HepG2 (cell line): Measurements from ENCODE around the gene PRMT7. TPM values are rescaled to one million over a fixed set of nuclear protein-coding genes. Genes with fewer than 3 reads are reported as not detected.

Experiments
- ARID5B ChIP-seq: IDR thresholded peaks from 2 replicates; pipeline ENCODE4 v1.4.0; 2020; ENCODE audit warnings: mild to moderate bottlenecking, missing genetic modification reagents
- ASH2L ChIP-seq: fragments of 300-600, 200-600 bp; sonication (generic); IDR thresholded peaks from 2 replicates; pipeline ENCODE4 v1.7.0; 2017; ENCODE audit warnings: low read depth, mild to moderate bottlenecking, moderate library complexity, mixed read lengths, low read length; ENCODE audit not compliant: insufficient read length
- ATAD3A ChIP-seq: sonication (generic); formaldehyde crosslinking; IDR thresholded peaks from 2 replicates; pipeline ENCODE4 v1.4.0; 2020; ENCODE audit warnings: missing genetic modification reagents
- BRF2 ChIP-seq: sonication (generic); formaldehyde crosslinking; IDR thresholded peaks from 2 replicates; pipeline ENCODE4 v1.8.1; 2022; ENCODE audit warnings: mild to moderate bottlenecking, missing genetic modification reagents
- ELF4 ChIP-seq: sonication (generic); formaldehyde crosslinking; IDR thresholded peaks from 2 replicates; pipeline ENCODE4 v1.5.0; 2020; ENCODE audit warnings: missing genetic modification reagents, mild to moderate bottlenecking, moderate library complexity, borderline replicate concordance
- KAT7 ChIP-seq: IDR thresholded peaks from 2 replicates; pipeline ENCODE4 v1.6.1; 2018; ENCODE audit warnings: borderline replicate concordance, missing compliant biosample characterization
- PBX2 ChIP-seq: IDR thresholded peaks from 2 replicates; pipeline ENCODE4 v1.6.1; 2016; ENCODE audit warnings: control low read depth
- REPIN1 ChIP-seq: sonication (generic); formaldehyde crosslinking; IDR thresholded peaks from 2 replicates; pipeline ENCODE4 v1.8.0; 2022; ENCODE audit warnings: missing genetic modification reagents, low read depth, mild to moderate bottlenecking, borderline replicate concordance
- ZNF101 ChIP-seq: sonication (generic); formaldehyde crosslinking; IDR thresholded peaks from 2 replicates; pipeline ENCODE4 v1.4.0; 2020; ENCODE audit warnings: mild to moderate bottlenecking, low read depth, missing genetic modification reagents, borderline replicate concordance
- ZNF274 ChIP-seq: sonication (generic); formaldehyde crosslinking; IDR thresholded peaks from 2 replicates; pipeline ENCODE4 v1.5.1; 2020; ENCODE audit warnings: mild to moderate bottlenecking, missing genetic modification reagents
- ZNF350 ChIP-seq: sonication (generic); formaldehyde crosslinking; IDR thresholded peaks from 2 replicates; pipeline ENCODE4 v1.4.0; 2020; ENCODE audit warnings: mild to moderate bottlenecking, low read depth, missing genetic modification reagents, borderline replicate concordance
- ZNF451 ChIP-seq: sonication (generic); formaldehyde crosslinking; IDR thresholded peaks from 2 replicates; pipeline ENCODE4 v1.5.0; 2020; ENCODE audit warnings: mild to moderate bottlenecking, missing genetic modification reagents
- ZNF547 ChIP-seq: sonication (generic); formaldehyde crosslinking; IDR thresholded peaks from 2 replicates; pipeline ENCODE4 v1.5.1; 2020; ENCODE audit warnings: mild to moderate bottlenecking, missing genetic modification reagents
- ZNF619 ChIP-seq: sonication (generic); formaldehyde crosslinking; IDR thresholded peaks from 2 replicates; pipeline ENCODE4 v1.4.0; 2020; ENCODE audit warnings: mild to moderate bottlenecking, missing genetic modification reagents
- ZNF720 ChIP-seq: sonication (generic); formaldehyde crosslinking; IDR thresholded peaks from 2 replicates; pipeline ENCODE4 v1.4.0; 2020; ENCODE audit warnings: missing genetic modification reagents
- polyA plus RNA-seq, 8 experiments: library from polyadenylated mRNA; depleted of rRNA in 3 of 8; stranded (reverse) in 7 of 8; unstranded in 1 of 8; fragments of >200 nt; fragmentation: Illumina TruSeq in 4 of 8; extraction: Trizol in 4 of 8; gene quantifications; 2 replicates each; pipeline versions ENCODE4 v1.2.1 to v1.2.3, GENCODE V29; 2011 to 2016; ENCODE audit warnings: low read depth in 4 of 8, missing spikeins in 1 of 8, mixed read lengths in 1 of 8; ENCODE audit not compliant: insufficient read depth in 1 of 8
- total RNA-seq, 5 experiments: library from RNA; depleted of rRNA; stranded (reverse); fragments of >200 nt; fragmentation: Illumina TruSeq; extraction: Trizol; gene quantifications; 2 replicates each; pipeline ENCODE4 v1.2.3, GENCODE V29; 2016; ENCODE audit warnings: low read depth in 1 of 5
- TF ChIP-seq, protein P1 (sequence below): sonication (generic); formaldehyde crosslinking; IDR thresholded peaks from 2 replicates; pipeline ENCODE4 v1.4.0; 2020; ENCODE audit warnings: missing genetic modification reagents
- TF ChIP-seq, protein P2 (sequence below): sonication (generic); formaldehyde crosslinking; IDR thresholded peaks from 2 replicates; pipeline ENCODE4 v1.5.1; 2020; ENCODE audit warnings: missing genetic modification reagents, mild to moderate bottlenecking, borderline replicate concordance
- TF ChIP-seq, protein P3 (sequence below): IDR thresholded peaks from 2 replicates; pipeline ENCODE4 v1.6.1; 2018; ENCODE audit warnings: missing genetic modification reagents, mild to moderate bottlenecking, missing compliant biosample characterization

PRMT7 gene
- total and polyA plus RNA-seq, 2 of the 13 experiments (the other 11 are each of a cell fraction or from before 2014, with no cell fraction given) = 47.5 to 55.0 TPM

GRCh38 chr16:68328151-68328859 is 17.5 kb downstream of the PRMT7 start (continued):
- TF ChIP-seq BRF2 (CRISPR knock-in tag) (no peak), ATAD3A (no peak), PBX2 (CRISPR knock-in tag) (no peak), ZNF274 (no peak), ZNF619 (CRISPR knock-in tag) (peak; percentile 41; the same call in 1 of the 2 replicates), ZNF101 (CRISPR knock-in tag) (no peak), ARID5B (CRISPR knock-in tag) (peak; percentile 72), ZNF451 (CRISPR knock-in tag) (no peak), ZNF720 (CRISPR knock-in tag) (no peak), ZNF350 (CRISPR knock-in tag) (peak; percentile 69; the same call in 1 of the 2 replicates), KAT7 (CRISPR knock-in tag) (no peak), ZNF547 (CRISPR knock-in tag) (peak; percentile 70; the same call in 1 of the 2 replicates), ELF4 (CRISPR knock-in tag) (no peak), REPIN1 (CRISPR knock-in tag) (no peak), ASH2L (peak; percentile 61)
- TF ChIP-seq, protein P1, sequence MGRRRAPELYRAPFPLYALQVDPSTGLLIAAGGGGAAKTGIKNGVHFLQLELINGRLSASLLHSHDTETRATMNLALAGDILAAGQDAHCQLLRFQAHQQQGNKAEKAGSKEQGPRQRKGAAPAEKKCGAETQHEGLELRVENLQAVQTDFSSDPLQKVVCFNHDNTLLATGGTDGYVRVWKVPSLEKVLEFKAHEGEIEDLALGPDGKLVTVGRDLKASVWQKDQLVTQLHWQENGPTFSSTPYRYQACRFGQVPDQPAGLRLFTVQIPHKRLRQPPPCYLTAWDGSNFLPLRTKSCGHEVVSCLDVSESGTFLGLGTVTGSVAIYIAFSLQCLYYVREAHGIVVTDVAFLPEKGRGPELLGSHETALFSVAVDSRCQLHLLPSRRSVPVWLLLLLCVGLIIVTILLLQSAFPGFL (CRISPR knock-in tag) = no peak
- TF ChIP-seq, protein P2, sequence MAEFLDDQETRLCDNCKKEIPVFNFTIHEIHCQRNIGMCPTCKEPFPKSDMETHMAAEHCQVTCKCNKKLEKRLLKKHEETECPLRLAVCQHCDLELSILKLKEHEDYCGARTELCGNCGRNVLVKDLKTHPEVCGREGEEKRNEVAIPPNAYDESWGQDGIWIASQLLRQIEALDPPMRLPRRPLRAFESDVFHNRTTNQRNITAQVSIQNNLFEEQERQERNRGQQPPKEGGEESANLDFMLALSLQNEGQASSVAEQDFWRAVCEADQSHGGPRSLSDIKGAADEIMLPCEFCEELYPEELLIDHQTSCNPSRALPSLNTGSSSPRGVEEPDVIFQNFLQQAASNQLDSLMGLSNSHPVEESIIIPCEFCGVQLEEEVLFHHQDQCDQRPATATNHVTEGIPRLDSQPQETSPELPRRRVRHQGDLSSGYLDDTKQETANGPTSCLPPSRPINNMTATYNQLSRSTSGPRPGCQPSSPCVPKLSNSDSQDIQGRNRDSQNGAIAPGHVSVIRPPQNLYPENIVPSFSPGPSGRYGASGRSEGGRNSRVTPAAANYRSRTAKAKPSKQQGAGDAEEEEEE (CRISPR knock-in tag) = no peak
- TF ChIP-seq, protein P3, sequence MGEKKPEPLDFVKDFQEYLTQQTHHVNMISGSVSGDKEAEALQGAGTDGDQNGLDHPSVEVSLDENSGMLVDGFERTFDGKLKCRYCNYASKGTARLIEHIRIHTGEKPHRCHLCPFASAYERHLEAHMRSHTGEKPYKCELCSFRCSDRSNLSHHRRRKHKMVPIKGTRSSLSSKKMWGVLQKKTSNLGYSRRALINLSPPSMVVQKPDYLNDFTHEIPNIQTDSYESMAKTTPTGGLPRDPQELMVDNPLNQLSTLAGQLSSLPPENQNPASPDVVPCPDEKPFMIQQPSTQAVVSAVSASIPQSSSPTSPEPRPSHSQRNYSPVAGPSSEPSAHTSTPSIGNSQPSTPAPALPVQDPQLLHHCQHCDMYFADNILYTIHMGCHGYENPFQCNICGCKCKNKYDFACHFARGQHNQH = peak; percentile 59; the same call in 1 of the 2 replicates
